ENCODE results near the gene ATOSB. TPM values are rescaled to one million over a fixed set of nuclear protein-coding genes. Genes with fewer than 3 reads are reported as not detected.
A peak's percentile ranks its signal among the peaks of the same experiment; 100 is the strongest.

Gene ATOSB
- total and polyA plus RNA-seq, 9 of the 15 experiments (the other 6 are each of a cell fraction or from before 2014, with no cell fraction given) = 0.45 to 8.0 (median 4.2) TPM

DNA sequence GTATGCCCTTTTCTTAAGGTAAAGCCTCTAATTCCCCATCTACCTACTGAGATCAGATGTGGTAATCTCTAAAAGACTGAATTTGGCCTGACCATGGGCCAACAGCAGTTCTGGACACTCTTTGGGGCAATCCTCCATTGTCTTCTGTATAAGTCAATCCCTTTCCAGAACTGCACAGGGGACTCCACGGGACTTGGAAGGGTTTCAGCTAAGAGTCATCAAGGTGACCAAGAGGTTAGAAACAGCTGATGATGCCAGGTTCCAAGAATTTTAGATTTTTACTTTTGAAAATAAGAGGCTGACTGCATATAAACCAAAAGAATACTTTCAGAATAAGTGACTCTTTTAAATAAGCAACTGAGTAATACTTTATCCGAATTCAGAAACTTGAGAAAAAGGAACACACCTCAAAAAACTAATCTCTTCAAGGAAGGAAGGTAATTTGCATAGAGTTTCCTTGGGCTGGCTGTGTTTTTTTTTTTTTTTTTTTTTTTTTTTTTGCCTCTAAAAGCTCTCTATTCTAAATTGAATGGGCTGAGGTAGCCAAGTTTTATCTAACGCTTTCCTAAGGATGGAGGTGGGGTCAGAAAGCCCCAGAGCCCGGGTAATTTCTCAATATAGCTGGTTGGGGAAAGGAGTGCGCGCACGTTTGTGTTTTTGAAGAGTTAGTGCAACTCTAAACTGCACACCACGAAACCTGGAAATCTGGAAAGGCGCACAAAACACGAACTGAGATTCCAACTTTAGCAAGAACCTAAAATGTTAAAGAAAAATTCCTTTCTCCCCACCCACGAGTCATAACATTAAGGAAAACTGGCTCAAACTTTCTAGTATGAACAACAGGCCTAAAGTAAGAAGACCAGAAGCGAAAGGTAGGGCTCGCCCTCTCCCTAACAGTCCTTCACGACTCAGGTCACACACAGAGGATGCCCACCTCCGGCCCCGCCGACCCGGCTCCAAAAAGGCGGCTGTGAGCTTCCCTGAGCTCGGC is 44.5 kb downstream of the ATOSB start:
- ATAC-seq = no peak
- POLR2A ChIA-PET = interaction anchor here (0.5 to 3.0 kb wide), 17 partner anchors 9 to 1149 kb away, joined by 3 to 32 read pairs (median 4); partner anchors contain the start of genes FANCG and STOML2
- Histone ChIP-seq H3K4me2 (ENCODE audit: insufficient read depth, low read length) (peak overlapping the region; percentile 90), H3K9me1 (ENCODE audit: control insufficient read depth, insufficient read depth, low read length) (no peaks in the 10 kb centered on the region), H3K4me3 (peak overlapping the region; percentile 99), H2AFZ (ENCODE audit: low read depth, low read length) (0 out of 2 replicates have a peak overlapping the region, but pooled peaks have one; percentile 39), H3K9ac (ENCODE audit: insufficient read depth in 1 of 2, low read depth in 2 of 2, low read length in 2 of 2) (peak overlapping the region; percentile 93 to 95), H4K20me1 (replicated peaks; ENCODE audit: control insufficient read depth, insufficient read depth, low read length) (peaks cover 33% of the 10 kb centered on the region), H3K27ac (ENCODE audit: extremely low read depth, low read depth, low read length) (peak overlapping the region; percentile 97), H3K36me3 (ENCODE audit: control insufficient read depth, insufficient read depth, low read length) (peaks cover 78% of the 10 kb centered on the region), H3K27me3 (ENCODE audit: control insufficient read depth in 2 of 2, insufficient read depth in 2 of 2, low read length in 2 of 2) (no peaks in the 10 kb centered on the region), H3K79me2 (ENCODE audit: control insufficient read depth, insufficient read depth, low read length) (peaks cover 58% of the 10 kb centered on the region), H3K4me1 (replicated peaks in 1 of 2; ENCODE audit: control insufficient read depth in 2 of 2, insufficient read depth in 2 of 2, low read length in 2 of 2) (peaks cover 5 to 15% of the 10 kb centered on the region in 2 experiments; a peak in 3 of 5 replicates), H3K9me3 (replicated peaks; ENCODE audit: control insufficient read depth, insufficient read depth, low read depth, low read length) (no peaks in the 10 kb centered on the region)
- peak; percentile 26 for FAIRE-seq
- CTCF ChIA-PET (ENCODE audit: low intra/inter-chr PET ratio) = interaction anchor here (0.7 kb wide), 1 partner anchor 840 kb away, joined by 3 read pairs; no protein-coding TSS in a partner anchor
- peak in 1 of 4 experiments; percentile 17 for DNase-seq (ENCODE audit: extremely low read depth in 1 of 4, low spot score in 3 of 4)
- 1% methylated on average over 19 of the region's 20 CpGs for WGBS (ENCODE audit: insufficient coverage, low coverage, missing lambda C conversion rate)
- BruUV-seq (replicated peaks) = TSS peak; percentile 41
- intact Hi-C loops (cut with micrococcal nuclease) = no loop called here
- in situ Hi-C loops (cut with MboI) = no loop called here
- TF ChIP-seq GTF2E2 (tag; IDR thresholded peaks at IDR 0.05) = peak; percentile 15; the same call in 1 of the 2 replicates
- peak; percentile 72 for TF ChIP-seq CHD1 (IDR thresholded peaks at IDR 0.05; ENCODE audit: low read length)
- no peak for TF ChIP-seq POU5F1 (IDR thresholded peaks at IDR 0.05; ENCODE audit: borderline replicate concordance, low read depth, low read length, partially characterized antibody)
